Endothelial cell of umbilical vein (primary cell): Measurements from ENCODE around the gene TRIM47. TPM values are rescaled to one million over a fixed set of nuclear protein-coding genes. Genes with fewer than 3 reads are reported as not detected.
"Not testable (repeated sequence)": the region's sequence is repeated elsewhere in the genome, so short reads cannot be mapped to it uniquely, and the experiment has no call there.

ENCODE experiments used
- BruUV-seq: library from RNA; stranded (reverse); fragments of 400-500 nt; replicated peaks from 2 replicates; lab custom pipeline; 2021; lab: Mats Ljungman, UMichigan
- CTCF ChIA-PET: fragments of 300-600, 350-600 bp; sonication (Branson Sonifier 250); formaldehyde crosslinking; loops from one replicate; lab custom pipeline; 2021; ENCODE audit warnings: antibody characterized with exemption, inconsistent platforms; lab: Charles Lee
- POLR2A ChIA-PET: fragments of 300-600, 350-600 bp; sonication (Branson Sonifier 250); formaldehyde crosslinking; loops from one replicate; lab custom pipeline; 2021; ENCODE audit warnings: antibody characterized with exemption, inconsistent platforms; lab: Charles Lee
- DNase-seq: peaks from one replicate; pipeline ENCODE4 v3.0.0-alpha.2; 2011; ENCODE audit warnings: low read depth, low spot score
- FAIRE-seq: peaks from 2 replicates; lab custom pipeline; 2011; peaks lifted over from hg19 to GRCh38; lab: Jason Lieb, UNC
- H2AFZ ChIP-seq: 2 replicates; pipeline ENCODE4 v1.6.0; 2012; ENCODE audit warnings: low read depth, low read length, control low read depth, inconsistent platforms
- H3K27ac ChIP-seq: 2 replicates; pipeline ENCODE4 v1.5.1; 2011; ENCODE audit warnings: low read depth, mild to moderate bottlenecking, control low read depth, low read length, moderate library complexity; ENCODE audit not compliant: insufficient read depth
- H3K27me3 ChIP-seq, 2 experiments: 2 replicates each; pipeline versions ENCODE4 v1.6.0 to v1.6.1; 2011; ENCODE audit warnings: low read length in 2 of 2, mixed read lengths in 1 of 2; ENCODE audit not compliant: control insufficient read depth in 2 of 2, insufficient read depth in 2 of 2
- H3K36me3 ChIP-seq, 2 experiments: 2 replicates in 1 of 2; 3 replicates in 1 of 2; pipeline ENCODE4 v1.5.1; 2011; ENCODE audit warnings: low read length in 2 of 2, mild to moderate bottlenecking in 1 of 2, moderate library complexity in 1 of 2; ENCODE audit not compliant: control insufficient read depth in 2 of 2, insufficient read depth in 2 of 2; ENCODE audit errors: extremely low read depth in 1 of 2
- H3K4me1 ChIP-seq: 3 replicates; pipeline ENCODE4 v1.5.1; 2011; ENCODE audit warnings: mild to moderate bottlenecking, low read length; ENCODE audit not compliant: control insufficient read depth, insufficient read depth; ENCODE audit errors: extremely low read depth
- H3K4me2 ChIP-seq: 2 replicates; pipeline ENCODE4 v1.6.1; 2011; ENCODE audit warnings: low read length, control low read depth, mixed read lengths; ENCODE audit not compliant: insufficient read depth
- H3K4me3 ChIP-seq, 3 experiments: fragments of 200-600 bp in 1 of 3; sonication (generic), shearing (Covaris generic) in 1 of 3; replicated peaks in 1 of 3; 2 replicates each; pipeline ENCODE4 v1.5.1; 2011 to 2016; ENCODE audit warnings: control low read depth in 3 of 3, low read length in 3 of 3, mild to moderate bottlenecking in 2 of 3, inconsistent platforms in 1 of 3, low read depth in 1 of 3, moderate library complexity in 1 of 3; ENCODE audit not compliant: insufficient read depth in 1 of 3
- H3K79me2 ChIP-seq: 2 replicates; pipeline ENCODE4 v1.6.0; 2012; ENCODE audit warnings: low read length, inconsistent platforms; ENCODE audit not compliant: control insufficient read depth, insufficient read depth
- H3K9ac ChIP-seq: replicated peaks from 2 replicates; pipeline ENCODE3; 2011; ENCODE audit warnings: low read length, control low read depth; ENCODE audit not compliant: insufficient read depth; ENCODE audit errors: extremely low read depth
- H3K9me1 ChIP-seq: replicated peaks from 3 replicates; pipeline ENCODE4 v1.6.0; 2011; ENCODE audit warnings: mild to moderate bottlenecking, low read length; ENCODE audit not compliant: control insufficient read depth, insufficient read depth; ENCODE audit errors: extremely low read depth
- H3K9me3 ChIP-seq: replicated peaks from 2 replicates; pipeline ENCODE4 v1.5.1; 2012; ENCODE audit warnings: low read length, inconsistent platforms; ENCODE audit not compliant: control insufficient read depth, insufficient read depth
- H4K20me1 ChIP-seq: replicated peaks from 2 replicates; pipeline ENCODE3; 2011; ENCODE audit warnings: mild to moderate bottlenecking, low read length; ENCODE audit not compliant: control insufficient read depth, insufficient read depth; ENCODE audit errors: extremely low read depth
- CTCF ChIP-seq, 2 donors: IDR thresholded peaks; 1 replicate in 1 of 2; 2 replicates in 1 of 2; pipeline ENCODE4 v1.5.1; 2011; ENCODE audit warnings: low read length in 2 of 2, mild to moderate bottlenecking in 2 of 2, moderate library complexity in 2 of 2, control low read depth in 1 of 2, inconsistent platforms in 1 of 2, low read depth in 1 of 2; ENCODE audit not compliant: insufficient read depth in 1 of 2; ENCODE audit errors: extremely low read depth in 1 of 2
- EZH2 ChIP-seq: IDR thresholded peaks from 2 replicates; pipeline ENCODE4 v1.6.1; 2012; ENCODE audit warnings: borderline replicate concordance, low read depth, mild to moderate bottlenecking, moderate library complexity, low read length, inconsistent platforms; ENCODE audit not compliant: severe bottlenecking
- FOS ChIP-seq: IDR thresholded peaks from 2 replicates; pipeline ENCODE4 v1.6.1; 2011; ENCODE audit warnings: mild to moderate bottlenecking, low read length, moderate library complexity, borderline replicate concordance; ENCODE audit not compliant: insufficient read depth
- GATA2 ChIP-seq: IDR thresholded peaks from 2 replicates; pipeline ENCODE4 v1.7.0; 2011; ENCODE audit warnings: low read depth, mild to moderate bottlenecking, moderate library complexity, mixed read lengths, low read length; ENCODE audit not compliant: insufficient read length, insufficient read depth
- JUN ChIP-seq: IDR thresholded peaks from 2 replicates; pipeline ENCODE4 v1.6.1; 2011; ENCODE audit warnings: borderline replicate concordance, low read depth; ENCODE audit not compliant: insufficient read length, insufficient read depth
- MAX ChIP-seq: IDR thresholded peaks from 2 replicates; pipeline ENCODE4 v1.6.1; 2011; ENCODE audit not compliant: insufficient read depth, insufficient read length
- MYC ChIP-seq: IDR thresholded peaks from one replicate; pipeline ENCODE4 v1.6.1; 2011; ENCODE audit warnings: mild to moderate bottlenecking, low read depth, low read length
- POLR2A ChIP-seq: IDR thresholded peaks from 2 replicates; pipeline ENCODE4 v1.6.1; 2012; ENCODE audit warnings: low read depth, mild to moderate bottlenecking, control low read depth, low read length
- POLR2AphosphoS5 ChIP-seq: IDR thresholded peaks from 2 replicates; pipeline ENCODE4 v1.6.1; 2012; ENCODE audit warnings: low read depth, mild to moderate bottlenecking, control low read depth, low read length, moderate library complexity; ENCODE audit not compliant: insufficient read depth
- dilution Hi-C: fragments of 300-500 bp; cut with MboI; formaldehyde crosslinking; loops from one replicate; pipeline ENCODE4 v1.15.0; 2019; ENCODE audit warnings: low sequenced_read_pairs; ENCODE audit not compliant: extremely low pct_ligation_motif_present
- intact Hi-C: fragments of 100-400 bp; cut with micrococcal nuclease; formaldehyde crosslinking; loops from one replicate; pipeline ENCODE4 v1.10.0; 2022
- polyA plus RNA-seq, 4 experiments: library from polyadenylated mRNA; depleted of rRNA in 3 of 4; stranded (reverse) in 3 of 4; unstranded in 1 of 4; fragments of >200 nt; gene quantifications; 2 replicates each; pipeline versions ENCODE4 v1.2.1 to v1.2.3, GENCODE V29; 2011 to 2012; ENCODE audit warnings: missing spikeins in 1 of 4
- total RNA-seq: library from RNA; stranded (reverse); gene quantifications from 2 replicates; pipeline ENCODE4 v1.2.3, GENCODE V29; 2021

The TRIM47 gene
- total and polyA plus RNA-seq, 2 donors (not counting 3 experiments of a cell fraction or from before 2014, with no cell fraction given) = 67.7 to 75.1 TPM

GRCh38 chr17:75864887-75865286 is 13.5 kb downstream of the TRIM47 start:
- H3K79me2 ChIP-seq, H3K27me3 ChIP-seq, H3K36me3 ChIP-seq, intact Hi-C loops, H3K4me3 ChIP-seq, DNase-seq, POLR2A ChIA-PET, FAIRE-seq, H3K9ac ChIP-seq, H3K4me2 ChIP-seq, H3K4me1 ChIP-seq, H4K20me1 ChIP-seq, H3K9me3 ChIP-seq, BruUV-seq, H3K27ac ChIP-seq, H3K9me1 ChIP-seq, H2AFZ ChIP-seq, dilution Hi-C loops: not testable (repeated sequence)
- CTCF ChIA-PET = interaction anchor here (0.7 to 0.8 kb wide), 2 partner anchors 10 to 518 kb away, joined by 3 to 4 read pairs; partner anchors contain the start of gene WBP2

GRCh38 chr17:75864448-75864871 is 13.9 kb downstream of the TRIM47 start:
- ChIA-PET CTCF (interaction anchor here (0.7 to 0.8 kb wide), 2 partner anchors 9 to 518 kb away, joined by 3 to 4 read pairs; partner anchors contain the start of gene WBP2), POLR2A (interaction anchor here (1.0 kb wide), 1 partner anchor 13 kb away, joined by 3 read pairs; no protein-coding TSS in a partner anchor)
- H3K79me2 ChIP-seq = no peaks in the 10 kb centered on the region
- BruUV-seq = no TSS peak
- DNase-seq = no peak
- no peak overlapping the region for H3K4me3 ChIP-seq
- H3K4me2 ChIP-seq = no peak overlapping the region
- H3K27ac ChIP-seq = no peak overlapping the region
- TF ChIP-seq MYC (no peak), GATA2 (no peak), POLR2AphosphoS5 (no peak), MAX (no peak), CTCF (IDR thresholded peaks at IDR 0.05; ENCODE audit: extremely low read depth in 1 of 2, insufficient read depth in 1 of 2, low read depth in 1 of 2, low read length in 2 of 2) (no peak), JUN (no peak), FOS (no peak), EZH2 (no peak), POLR2A (no peak)
- peaks cover under 1% of the 10 kb centered on the region for H3K4me1 ChIP-seq
- intact Hi-C loops (no loop called here), dilution Hi-C loops (no loop called here)
- no peak overlapping the region for H2AFZ ChIP-seq
- no peaks in the 10 kb centered on the region for H3K9me1 ChIP-seq
- no peak for FAIRE-seq
- no peaks in the 10 kb centered on the region for H3K36me3 ChIP-seq
- no peak overlapping the region for H3K9ac ChIP-seq
- no peaks in the 10 kb centered on the region for H3K9me3 ChIP-seq
- H3K27me3 ChIP-seq = no peaks in the 10 kb centered on the region
- no peaks in the 10 kb centered on the region for H4K20me1 ChIP-seq
